ENCODE data around the gene DNAJC5G. TPM values are rescaled to one million over a fixed set of nuclear protein-coding genes. Genes with fewer than 3 reads are reported as not detected.

DNAJC5G gene
- total and polyA plus RNA-seq, 9 of the 15 experiments (the other 6 are each of a cell fraction or from before 2014, with no cell fraction given): not detected

- TF ChIP-seq, protein P1, sequence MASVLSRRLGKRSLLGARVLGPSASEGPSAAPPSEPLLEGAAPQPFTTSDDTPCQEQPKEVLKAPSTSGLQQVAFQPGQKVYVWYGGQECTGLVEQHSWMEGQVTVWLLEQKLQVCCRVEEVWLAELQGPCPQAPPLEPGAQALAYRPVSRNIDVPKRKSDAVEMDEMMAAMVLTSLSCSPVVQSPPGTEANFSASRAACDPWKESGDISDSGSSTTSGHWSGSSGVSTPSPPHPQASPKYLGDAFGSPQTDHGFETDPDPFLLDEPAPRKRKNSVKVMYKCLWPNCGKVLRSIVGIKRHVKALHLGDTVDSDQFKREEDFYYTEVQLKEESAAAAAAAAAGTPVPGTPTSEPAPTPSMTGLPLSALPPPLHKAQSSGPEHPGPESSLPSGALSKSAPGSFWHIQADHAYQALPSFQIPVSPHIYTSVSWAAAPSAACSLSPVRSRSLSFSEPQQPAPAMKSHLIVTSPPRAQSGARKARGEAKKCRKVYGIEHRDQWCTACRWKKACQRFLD (CRISPR knock-in tag; IDR thresholded peaks at IDR 0.05): no peak
- TF ChIP-seq CBX2 (IDR thresholded peaks at IDR 0.05; ENCODE audit: insufficient read depth, low read length, poor library complexity, severe bottlenecking) (no peak), SMC3 (conservative IDR thresholded peaks at IDR 0.05; ENCODE audit: insufficient read depth, low read depth, low read length) (peak; percentile 42; the same call in 1 of the 2 replicates), SMAD4 (CRISPR knock-in tag; conservative IDR thresholded peaks at IDR 0.05) (0 out of 2 replicates have a peak, but pooled peaks have one; percentile 39), TCF3 (CRISPR knock-in tag; IDR thresholded peaks at IDR 0.05) (0 out of 2 replicates have a peak, but pooled peaks have one; percentile 7), FOXK2 (conservative IDR thresholded peaks at IDR 0.05 in 1 of 2, IDR thresholded peaks at IDR 0.05 in 1 of 2; ENCODE audit: low read depth in 2 of 2) (0 out of 4 replicates have a peak, but pooled peaks of 1 of the 2 experiments have one; percentile 18), GTF2F1 (IDR thresholded peaks at IDR 0.05; ENCODE audit: low read depth, low read length) (no peak), ATF1 (CRISPR knock-in tag; IDR thresholded peaks at IDR 0.05) (no peak), ATF1 (tag; IDR thresholded peaks at IDR 0.05) (peak; percentile 81), JUNB (CRISPR knock-in tag; conservative IDR thresholded peaks at IDR 0.05) (peak; percentile 91), CREM (IDR thresholded peaks at IDR 0.05; ENCODE audit: low read depth) (peak; percentile 92)
- TF ChIP-seq, protein P2, sequence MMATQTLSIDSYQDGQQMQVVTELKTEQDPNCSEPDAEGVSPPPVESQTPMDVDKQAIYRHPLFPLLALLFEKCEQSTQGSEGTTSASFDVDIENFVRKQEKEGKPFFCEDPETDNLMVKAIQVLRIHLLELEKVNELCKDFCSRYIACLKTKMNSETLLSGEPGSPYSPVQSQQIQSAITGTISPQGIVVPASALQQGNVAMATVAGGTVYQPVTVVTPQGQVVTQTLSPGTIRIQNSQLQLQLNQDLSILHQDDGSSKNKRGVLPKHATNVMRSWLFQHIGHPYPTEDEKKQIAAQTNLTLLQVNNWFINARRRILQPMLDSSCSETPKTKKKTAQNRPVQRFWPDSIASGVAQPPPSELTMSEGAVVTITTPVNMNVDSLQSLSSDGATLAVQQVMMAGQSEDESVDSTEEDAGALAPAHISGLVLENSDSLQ (IDR thresholded peaks at IDR 0.05): peak; percentile 89
- TF ChIP-seq, protein P3, sequence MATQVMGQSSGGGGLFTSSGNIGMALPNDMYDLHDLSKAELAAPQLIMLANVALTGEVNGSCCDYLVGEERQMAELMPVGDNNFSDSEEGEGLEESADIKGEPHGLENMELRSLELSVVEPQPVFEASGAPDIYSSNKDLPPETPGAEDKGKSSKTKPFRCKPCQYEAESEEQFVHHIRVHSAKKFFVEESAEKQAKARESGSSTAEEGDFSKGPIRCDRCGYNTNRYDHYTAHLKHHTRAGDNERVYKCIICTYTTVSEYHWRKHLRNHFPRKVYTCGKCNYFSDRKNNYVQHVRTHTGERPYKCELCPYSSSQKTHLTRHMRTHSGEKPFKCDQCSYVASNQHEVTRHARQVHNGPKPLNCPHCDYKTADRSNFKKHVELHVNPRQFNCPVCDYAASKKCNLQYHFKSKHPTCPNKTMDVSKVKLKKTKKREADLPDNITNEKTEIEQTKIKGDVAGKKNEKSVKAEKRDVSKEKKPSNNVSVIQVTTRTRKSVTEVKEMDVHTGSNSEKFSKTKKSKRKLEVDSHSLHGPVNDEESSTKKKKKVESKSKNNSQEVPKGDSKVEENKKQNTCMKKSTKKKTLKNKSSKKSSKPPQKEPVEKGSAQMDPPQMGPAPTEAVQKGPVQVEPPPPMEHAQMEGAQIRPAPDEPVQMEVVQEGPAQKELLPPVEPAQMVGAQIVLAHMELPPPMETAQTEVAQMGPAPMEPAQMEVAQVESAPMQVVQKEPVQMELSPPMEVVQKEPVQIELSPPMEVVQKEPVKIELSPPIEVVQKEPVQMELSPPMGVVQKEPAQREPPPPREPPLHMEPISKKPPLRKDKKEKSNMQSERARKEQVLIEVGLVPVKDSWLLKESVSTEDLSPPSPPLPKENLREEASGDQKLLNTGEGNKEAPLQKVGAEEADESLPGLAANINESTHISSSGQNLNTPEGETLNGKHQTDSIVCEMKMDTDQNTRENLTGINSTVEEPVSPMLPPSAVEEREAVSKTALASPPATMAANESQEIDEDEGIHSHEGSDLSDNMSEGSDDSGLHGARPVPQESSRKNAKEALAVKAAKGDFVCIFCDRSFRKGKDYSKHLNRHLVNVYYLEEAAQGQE (IDR thresholded peaks at IDR 0.05; ENCODE audit: borderline replicate concordance): peak; percentile 58; the same call in 1 of the 2 replicates
- TF ChIP-seq, protein P3 (CRISPR knock-in tag; IDR thresholded peaks at IDR 0.05; ENCODE audit: low read depth): no peak
- TF ChIP-seq, protein P4, sequence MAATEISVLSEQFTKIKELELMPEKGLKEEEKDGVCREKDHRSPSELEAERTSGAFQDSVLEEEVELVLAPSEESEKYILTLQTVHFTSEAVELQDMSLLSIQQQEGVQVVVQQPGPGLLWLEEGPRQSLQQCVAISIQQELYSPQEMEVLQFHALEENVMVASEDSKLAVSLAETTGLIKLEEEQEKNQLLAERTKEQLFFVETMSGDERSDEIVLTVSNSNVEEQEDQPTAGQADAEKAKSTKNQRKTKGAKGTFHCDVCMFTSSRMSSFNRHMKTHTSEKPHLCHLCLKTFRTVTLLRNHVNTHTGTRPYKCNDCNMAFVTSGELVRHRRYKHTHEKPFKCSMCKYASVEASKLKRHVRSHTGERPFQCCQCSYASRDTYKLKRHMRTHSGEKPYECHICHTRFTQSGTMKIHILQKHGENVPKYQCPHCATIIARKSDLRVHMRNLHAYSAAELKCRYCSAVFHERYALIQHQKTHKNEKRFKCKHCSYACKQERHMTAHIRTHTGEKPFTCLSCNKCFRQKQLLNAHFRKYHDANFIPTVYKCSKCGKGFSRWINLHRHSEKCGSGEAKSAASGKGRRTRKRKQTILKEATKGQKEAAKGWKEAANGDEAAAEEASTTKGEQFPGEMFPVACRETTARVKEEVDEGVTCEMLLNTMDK (IDR thresholded peaks at IDR 0.05; ENCODE audit: borderline replicate concordance, insufficient read depth, low read depth, low read length, poor library complexity, severe bottlenecking): peak; percentile 64
These were observed 45.8 kb downstream of the DNAJC5G start (continued) for GRCh38 chr2:27320958-27321543.

Data from K562 (cell line).